Sciatic nerve (tissue), 2 donors: ENCODE data around the gene SUGP2. TPM values are rescaled to one million over a fixed set of nuclear protein-coding genes. Genes with fewer than 3 reads are reported as not detected.
A peak's percentile ranks its signal among the peaks of the same experiment; 100 is the strongest.

Experiments used
- ATAC-seq: fragments of 200-7000 bp; cut with Tn5 transposase; one replicate; pipeline ENCODE4 v1.9.1; 2020; ENCODE audit warnings: mild to moderate bottlenecking, moderate library complexity
- DNase-seq: peaks from one replicate; pipeline ENCODE4 v3.0.0-alpha.2; 2020; ENCODE audit warnings: low spot score
- intact Hi-C: fragments of 100-400 bp; cut with DNase I; formaldehyde crosslinking; loops from one replicate; pipeline ENCODE4 v1.14.2; 2022
- total RNA-seq: library from RNA; stranded (reverse); fragmentation: NEBNext Ultra II Directional; extraction: Animal tissue kit (Norgen Biotek cat#: 25700); gene quantifications from one replicate; pipeline ENCODE4 v1.2.1, GENCODE V29; 2021
- donor health status: DM: no; HTN: no; CAD: no.
- donor health status: DM: no; HTN: no; CAD: no.

SUGP2 gene
- total RNA-seq, 1 donor from 2014 or later = 87.7 TPM

GRCh38 chr19:18998276-18998675, 35.0 kb downstream of the SUGP2 start:
- ATAC-seq (no peak), DNase-seq (no peak)
- intact Hi-C loops = no loop called here

- no peak for ATAC-seq
- intact Hi-C loops = no loop called here
- no peak for DNase-seq
Measured at GRCh38 chr19:18996796-18997394, 36.4 kb downstream of the SUGP2 start.

GRCh38 chr19:18996351-18996750, 37.0 kb downstream of the SUGP2 start:
- intact Hi-C loops = no loop called here
- DNase-seq (no peak), ATAC-seq (no peak)

GRCh38 chr19:18995804-18996241, 37.5 kb downstream of the SUGP2 start:
- ATAC-seq = peak; percentile 73
- intact Hi-C loops = no loop called here
- DNase-seq = no peak

- DNase-seq = no peak
- intact Hi-C loops = no loop called here
- ATAC-seq = no peak
Measured at GRCh38 chr19:18993115-18993514, 40.2 kb downstream of the SUGP2 start.

- ATAC-seq = no peak
- no peak for DNase-seq
- intact Hi-C loops = no loop called here
Measured at GRCh38 chr19:18992696-18993095, 40.6 kb downstream of the SUGP2 start.

GRCh38 chr19:18991468-18991867, 41.8 kb downstream of the SUGP2 start:
- intact Hi-C loops = no loop called here
- no peak for DNase-seq

GRCh38 chr19:18991006-18991405, 42.3 kb downstream of the SUGP2 start:
- DNase-seq = no peak
- intact Hi-C loops = no loop called here
- ATAC-seq = no peak

More at GRCh38 chr19:18991468-18991867, 41.8 kb downstream of the SUGP2 start:
- ATAC-seq = no peak

- ATAC-seq = no peak
- intact Hi-C loops = no loop called here
- no peak for DNase-seq
Measured at GRCh38 chr19:18990128-18990708, 43.1 kb downstream of the SUGP2 start.

- DNase-seq = no peak
- intact Hi-C loops = loop anchor here (10.0 kb wide), 1 partner anchor 85 kb away; no protein-coding TSS in a partner anchor
- no peak for ATAC-seq
Measured at GRCh38 chr19:18989316-18989715, 44.0 kb downstream of the SUGP2 start.

- intact Hi-C loops = loop anchor here (10.0 kb wide), 1 partner anchor 83 kb away; no protein-coding TSS in a partner anchor
- ATAC-seq (no peak), DNase-seq (no peak)
Measured at GRCh38 chr19:18987456-18987855, 45.9 kb downstream of the SUGP2 start.

- DNase-seq (no peak), ATAC-seq (peak; percentile 51)
- intact Hi-C loops = loop anchor here (10.0 kb wide), 1 partner anchor 80 kb away; no protein-coding TSS in a partner anchor
Measured at GRCh38 chr19:18985257-18985656, 48.1 kb downstream of the SUGP2 start.

GRCh38 chr19:18984251-18984650, 49.1 kb downstream of the SUGP2 start:
- intact Hi-C loops = loop anchor here (10.0 kb wide), 1 partner anchor 79 kb away; no protein-coding TSS in a partner anchor
- ATAC-seq (no peak), DNase-seq (no peak)

- intact Hi-C loops = loop anchor here (10.0 kb wide), 1 partner anchor 78 kb away; no protein-coding TSS in a partner anchor
- ATAC-seq (no peak), DNase-seq (no peak)
Measured at GRCh38 chr19:18982669-18983068, 50.6 kb downstream of the SUGP2 start.

GRCh38 chr19:18980432-18981020, 52.8 kb downstream of the SUGP2 start:
- intact Hi-C loops = loop anchor here (10.0 kb wide), 1 partner anchor 76 kb away; no protein-coding TSS in a partner anchor
- ATAC-seq = no peak
- DNase-seq = no peak

- no peak for ATAC-seq
- DNase-seq = no peak
- intact Hi-C loops = no loop called here
Measured at GRCh38 chr19:18978616-18979015, 54.7 kb downstream of the SUGP2 start.

- no peak for DNase-seq
Measured at GRCh38 chr19:18975869-18976268, 57.4 kb downstream of the SUGP2 start.

GRCh38 chr19:18975011-18975410, 58.3 kb downstream of the SUGP2 start:
- intact Hi-C loops = no loop called here
- no peak for DNase-seq
- no peak for ATAC-seq

More at GRCh38 chr19:18975869-18976268, 57.4 kb downstream of the SUGP2 start:
- ATAC-seq = no peak
- intact Hi-C loops = no loop called here

- DNase-seq (no peak), ATAC-seq (no peak)
- intact Hi-C loops = no loop called here
Measured at GRCh38 chr19:18972851-18973250, 60.5 kb downstream of the SUGP2 start.

GRCh38 chr19:18972301-18972811, 61.0 kb downstream of the SUGP2 start:
- intact Hi-C loops = no loop called here

More at GRCh38 chr19:18972301-18972811, 61.0 kb downstream of the SUGP2 start:
- peak; percentile 39 for ATAC-seq
- DNase-seq = no peak
